HepG2 (cell line): ENCODE results near the gene LBR. TPM values are rescaled to one million over a fixed set of nuclear protein-coding genes. Genes with fewer than 3 reads are reported as not detected.

Source experiments
- BORCS8-MEF2B ChIP-seq: sonication (generic); formaldehyde crosslinking; IDR thresholded peaks from 2 replicates; pipeline ENCODE4 v1.8.0; 2022; ENCODE audit warnings: mild to moderate bottlenecking, missing genetic modification reagents
- EP300 ChIP-seq, 3 experiments: sonication (generic) in 1 of 3; formaldehyde crosslinking in 1 of 3; IDR thresholded peaks; 2 replicates each; pipeline versions ENCODE4 v1.5.1 to v1.6.1; 2011 to 2020; ENCODE audit warnings: low read depth in 2 of 3, low read length in 2 of 3, borderline replicate concordance in 1 of 3, improper control_type of control experiment in 1 of 3, mild to moderate bottlenecking in 1 of 3, missing genetic modification reagents in 1 of 3, moderate library complexity in 1 of 3
- GATAD2A ChIP-seq: IDR thresholded peaks from 2 replicates; pipeline ENCODE4 v1.6.1; 2016
- KLF6 ChIP-seq: IDR thresholded peaks from 2 replicates; pipeline ENCODE4 v1.8.0; 2016; ENCODE audit warnings: missing biosample characterization, missing genetic modification reagents
- MXD4 ChIP-seq: IDR thresholded peaks from 2 replicates; pipeline ENCODE4 v1.6.1; 2016; ENCODE audit warnings: mild to moderate bottlenecking, missing biosample characterization, missing genetic modification reagents
- NPAS2 ChIP-seq: sonication (generic); formaldehyde crosslinking; IDR thresholded peaks from 2 replicates; pipeline ENCODE4 v1.8.0; 2022; ENCODE audit warnings: mild to moderate bottlenecking, missing genetic modification reagents, borderline replicate concordance
- PAX8 ChIP-seq: sonication (generic); formaldehyde crosslinking; IDR thresholded peaks from 2 replicates; pipeline ENCODE4 v1.8.0; 2022; ENCODE audit warnings: mild to moderate bottlenecking, missing genetic modification reagents, borderline replicate concordance
- RARA ChIP-seq: IDR thresholded peaks from 2 replicates; pipeline ENCODE4 v1.6.1; 2016; ENCODE audit warnings: missing genetic modification reagents, missing compliant biosample characterization
- TBX3 ChIP-seq: fragments of 450-650 bp; IDR thresholded peaks from 2 replicates; pipeline ENCODE4 v1.6.1; 2017; ENCODE audit warnings: antibody characterized with exemption, mild to moderate bottlenecking, inconsistent platforms, borderline replicate concordance
- YY1 ChIP-seq: IDR thresholded peaks from 2 replicates; pipeline ENCODE4 v1.6.1; 2011; ENCODE audit warnings: low read length, low read depth, moderate library complexity, mild to moderate bottlenecking; ENCODE audit not compliant: insufficient read depth, insufficient replicate concordance
- ZNF251 ChIP-seq: sonication (generic); formaldehyde crosslinking; IDR thresholded peaks from 2 replicates; pipeline ENCODE4 v1.9.0; 2021; ENCODE audit warnings: mild to moderate bottlenecking, missing genetic modification reagents
- ZNF776 ChIP-seq: sonication (generic); formaldehyde crosslinking; IDR thresholded peaks from 2 replicates; pipeline ENCODE4 v1.4.0; 2020; ENCODE audit warnings: mild to moderate bottlenecking, missing genetic modification reagents
- polyA plus RNA-seq, 8 experiments: library from polyadenylated mRNA; depleted of rRNA in 3 of 8; stranded (reverse) in 7 of 8; unstranded in 1 of 8; fragments of >200 nt; fragmentation: Illumina TruSeq in 4 of 8; extraction: Trizol in 4 of 8; gene quantifications; 2 replicates each; pipeline versions ENCODE4 v1.2.1 to v1.2.3, GENCODE V29; 2011 to 2016; ENCODE audit warnings: low read depth in 4 of 8, missing spikeins in 1 of 8, mixed read lengths in 1 of 8; ENCODE audit not compliant: insufficient read depth in 1 of 8
- total RNA-seq, 5 experiments: library from RNA; depleted of rRNA; stranded (reverse); fragments of >200 nt; fragmentation: Illumina TruSeq; extraction: Trizol; gene quantifications; 2 replicates each; pipeline ENCODE4 v1.2.3, GENCODE V29; 2016; ENCODE audit warnings: low read depth in 1 of 5
- TF ChIP-seq, protein P1 (sequence below): sonication (generic); formaldehyde crosslinking; conservative IDR thresholded peaks from 2 replicates; pipeline ENCODE4 v1.4.0; 2020; ENCODE audit warnings: mild to moderate bottlenecking, missing genetic modification reagents, moderate library complexity
- TF ChIP-seq, protein P2 (sequence below), 2 experiments: fragments of 450-650 bp in 1 of 2; sonication (generic) in 1 of 2; formaldehyde crosslinking; IDR thresholded peaks; 2 replicates each; pipeline versions ENCODE4 v1.5.0 to v1.8.0; 2020 to 2022; ENCODE audit warnings: mild to moderate bottlenecking in 1 of 2, missing genetic modification reagents in 1 of 2

LBR gene
- total and polyA plus RNA-seq, 2 of the 13 experiments (the other 11 are each of a cell fraction or from before 2014, with no cell fraction given), result 38.9 to 76.7 TPM

DNA sequence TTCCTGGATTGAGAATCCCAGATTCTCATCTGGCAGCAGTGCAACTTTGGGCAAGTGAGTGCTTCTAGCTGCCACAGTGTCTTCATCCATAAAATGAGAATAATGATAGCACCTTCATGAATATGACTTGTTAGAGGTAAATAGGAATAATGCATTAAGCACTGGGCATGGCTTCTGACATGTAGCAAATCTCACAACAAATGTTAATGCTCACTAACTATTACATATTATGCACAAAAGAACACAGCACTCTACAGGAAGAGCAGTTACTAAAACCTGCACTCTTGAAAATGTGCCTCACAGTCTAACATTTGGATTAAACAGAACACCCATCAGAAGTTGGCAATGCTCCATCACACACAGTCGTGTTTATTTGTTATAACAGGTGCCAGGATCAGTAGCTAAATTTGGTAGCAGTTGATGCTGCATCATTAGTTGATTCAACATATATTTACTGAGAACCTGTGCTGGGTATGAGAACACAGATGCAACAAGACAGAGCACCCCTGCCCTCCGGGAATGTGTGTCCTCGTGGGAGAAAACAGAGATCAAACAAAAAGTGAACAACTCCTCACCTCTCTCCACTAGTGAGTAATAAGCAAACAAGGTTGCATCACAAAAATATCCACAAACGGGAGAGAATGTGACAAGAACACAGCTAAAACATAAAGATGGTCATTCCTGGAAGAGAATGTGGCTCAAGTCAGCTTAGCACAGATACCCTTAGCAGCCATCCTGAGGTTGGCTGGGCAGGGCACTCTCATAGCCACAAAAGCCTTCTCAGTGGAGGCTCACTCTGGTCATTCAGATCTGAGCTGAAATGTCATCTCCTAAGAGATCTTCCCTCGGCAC lies 26.2 kb upstream of the LBR start (continued):
- TF ChIP-seq, protein P1, sequence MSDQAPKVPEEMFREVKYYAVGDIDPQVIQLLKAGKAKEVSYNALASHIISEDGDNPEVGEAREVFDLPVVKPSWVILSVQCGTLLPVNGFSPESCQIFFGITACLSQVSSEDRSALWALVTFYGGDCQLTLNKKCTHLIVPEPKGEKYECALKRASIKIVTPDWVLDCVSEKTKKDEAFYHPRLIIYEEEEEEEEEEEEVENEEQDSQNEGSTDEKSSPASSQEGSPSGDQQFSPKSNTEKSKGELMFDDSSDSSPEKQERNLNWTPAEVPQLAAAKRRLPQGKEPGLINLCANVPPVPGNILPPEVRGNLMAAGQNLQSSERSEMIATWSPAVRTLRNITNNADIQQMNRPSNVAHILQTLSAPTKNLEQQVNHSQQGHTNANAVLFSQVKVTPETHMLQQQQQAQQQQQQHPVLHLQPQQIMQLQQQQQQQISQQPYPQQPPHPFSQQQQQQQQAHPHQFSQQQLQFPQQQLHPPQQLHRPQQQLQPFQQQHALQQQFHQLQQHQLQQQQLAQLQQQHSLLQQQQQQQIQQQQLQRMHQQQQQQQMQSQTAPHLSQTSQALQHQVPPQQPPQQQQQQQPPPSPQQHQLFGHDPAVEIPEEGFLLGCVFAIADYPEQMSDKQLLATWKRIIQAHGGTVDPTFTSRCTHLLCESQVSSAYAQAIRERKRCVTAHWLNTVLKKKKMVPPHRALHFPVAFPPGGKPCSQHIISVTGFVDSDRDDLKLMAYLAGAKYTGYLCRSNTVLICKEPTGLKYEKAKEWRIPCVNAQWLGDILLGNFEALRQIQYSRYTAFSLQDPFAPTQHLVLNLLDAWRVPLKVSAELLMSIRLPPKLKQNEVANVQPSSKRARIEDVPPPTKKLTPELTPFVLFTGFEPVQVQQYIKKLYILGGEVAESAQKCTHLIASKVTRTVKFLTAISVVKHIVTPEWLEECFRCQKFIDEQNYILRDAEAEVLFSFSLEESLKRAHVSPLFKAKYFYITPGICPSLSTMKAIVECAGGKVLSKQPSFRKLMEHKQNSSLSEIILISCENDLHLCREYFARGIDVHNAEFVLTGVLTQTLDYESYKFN (CRISPR knock-in tag), result 0 out of 2 replicates have a peak, but pooled peaks have one; percentile 37
- TF ChIP-seq GATAD2A (CRISPR knock-in tag), result peak; percentile 83; the same call in 1 of the 2 replicates
- TF ChIP-seq KLF6 (CRISPR knock-in tag), result peak; percentile 48; the same call in 1 of the 2 replicates
- TF ChIP-seq MXD4, result no peak
- no peak for TF ChIP-seq PAX8
- peak; percentile 71; the same call in 1 of the 2 replicates for TF ChIP-seq RARA (CRISPR knock-in tag)
- TF ChIP-seq BORCS8-MEF2B, result no peak
- TF ChIP-seq YY1, result no peak
- TF ChIP-seq ZNF776, result no peak
- no peak for TF ChIP-seq NPAS2 (CRISPR knock-in tag)
- TF ChIP-seq TBX3, result peak; percentile 30; the same call in 1 of the 2 replicates
- TF ChIP-seq, protein P2, sequence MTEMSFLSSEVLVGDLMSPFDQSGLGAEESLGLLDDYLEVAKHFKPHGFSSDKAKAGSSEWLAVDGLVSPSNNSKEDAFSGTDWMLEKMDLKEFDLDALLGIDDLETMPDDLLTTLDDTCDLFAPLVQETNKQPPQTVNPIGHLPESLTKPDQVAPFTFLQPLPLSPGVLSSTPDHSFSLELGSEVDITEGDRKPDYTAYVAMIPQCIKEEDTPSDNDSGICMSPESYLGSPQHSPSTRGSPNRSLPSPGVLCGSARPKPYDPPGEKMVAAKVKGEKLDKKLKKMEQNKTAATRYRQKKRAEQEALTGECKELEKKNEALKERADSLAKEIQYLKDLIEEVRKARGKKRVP (CRISPR knock-in tag; IDR thresholded peaks at IDR 0.05), result peak in 1 of 2 experiments; percentile 99; a peak in 2 of 4 replicates
- no peak for TF ChIP-seq ZNF251 (CRISPR knock-in tag)
- peak in 1 of 2 experiments; percentile 43; a peak in 1 of 4 replicates for TF ChIP-seq EP300 (IDR thresholded peaks at IDR 0.05; ENCODE audit: low read depth in 2 of 2, low read length in 2 of 2)
- no peak; the same call in 1 of the 2 replicates for TF ChIP-seq EP300 (CRISPR knock-in tag; IDR thresholded peaks at IDR 0.05; ENCODE audit: borderline replicate concordance)
